H1 (cell line): Measurements from ENCODE around the gene FAM162A. TPM values are rescaled to one million over a fixed set of nuclear protein-coding genes. Genes with fewer than 3 reads are reported as not detected.

ENCODE experiments used
- CTCF ChIA-PET: fragments of 300-600 bp; sonication (Branson Sonifier 250); formaldehyde crosslinking; loops from one replicate; lab custom pipeline; 2021; ENCODE audit not compliant: partially characterized antibody; lab: Charles Lee
- POLR2A ChIA-PET: fragments of 300-600 bp; sonication (Branson Sonifier 250); formaldehyde crosslinking; loops from one replicate; lab custom pipeline; 2021; ENCODE audit warnings: inconsistent platforms; ENCODE audit not compliant: partially characterized antibody; lab: Charles Lee
- DNase-seq, 2 experiments: peaks; one replicate each; pipeline versions ENCODE4 v3.0.0 to v3.0.0-alpha.2; 2010 to 2022; ENCODE audit warnings: low spot score in 2 of 2, low read depth in 1 of 2, mixed read lengths in 1 of 2
- FAIRE-seq: peaks from 2 replicates; lab custom pipeline; 2011; peaks lifted over from hg19 to GRCh38; lab: Jason Lieb, UNC
- H2AFZ ChIP-seq: 2 replicates; pipeline ENCODE4 v1.8.1; 2012; ENCODE audit warnings: low read length, inconsistent platforms
- H2AK5ac ChIP-seq: 2 replicates; pipeline ENCODE4 v1.6.1; 2013; ENCODE audit warnings: low read depth, low read length
- H2BK120ac ChIP-seq: replicated peaks from 2 replicates; pipeline ENCODE3; 2013; ENCODE audit warnings: low read depth, low read length, inconsistent platforms
- H2BK12ac ChIP-seq: 2 replicates; pipeline ENCODE4 v1.6.1; 2013; ENCODE audit warnings: low read depth, low read length
- H2BK15ac ChIP-seq: 2 replicates; pipeline ENCODE4 v1.6.1; 2013; ENCODE audit warnings: low read length
- H2BK20ac ChIP-seq: 2 replicates; pipeline ENCODE4 v1.6.1; 2013; ENCODE audit warnings: low read length
- H2BK5ac ChIP-seq: 2 replicates; pipeline ENCODE4 v1.6.1; 2013; ENCODE audit warnings: low read depth, low read length
- H3K14ac ChIP-seq: 2 replicates; pipeline ENCODE4 v1.6.1; 2013; ENCODE audit warnings: inconsistent platforms; ENCODE audit not compliant: insufficient read length
- H3K18ac ChIP-seq: 2 replicates; pipeline ENCODE4 v1.6.1; 2013; ENCODE audit warnings: low read length; ENCODE audit errors: extremely low read depth
- H3K23ac ChIP-seq: 2 replicates; pipeline ENCODE4 v1.6.1; 2013; ENCODE audit warnings: inconsistent platforms; ENCODE audit not compliant: insufficient read length
- H3K23me2 ChIP-seq: 2 replicates; pipeline ENCODE4 v1.6.1; 2013; ENCODE audit warnings: low read depth, low read length
- H3K27ac ChIP-seq: 2 replicates; pipeline ENCODE4 v1.6.1; 2011; ENCODE audit warnings: low read depth, low read length, inconsistent platforms
- H3K27me3 ChIP-seq, 4 experiments: replicated peaks in 1 of 4; 1 replicate in 1 of 4; 2 replicates in 3 of 4; pipeline versions ENCODE4 v1.6.1 to v1.8.1; 2011 to 2013; ENCODE audit warnings: low read length in 3 of 4, mild to moderate bottlenecking in 3 of 4, inconsistent platforms in 2 of 4, mixed read lengths in 2 of 4, moderate library complexity in 1 of 4; ENCODE audit not compliant: control insufficient read depth in 3 of 4, insufficient read depth in 3 of 4; ENCODE audit errors: extremely low read depth in 1 of 4
- H3K36me3 ChIP-seq, 4 experiments: 2 replicates each; pipeline versions ENCODE4 v1.6.1 to v1.8.1; 2011 to 2013; ENCODE audit warnings: mild to moderate bottlenecking in 4 of 4, low read length in 3 of 4, moderate library complexity in 2 of 4, control low read depth in 1 of 4, inconsistent platforms in 1 of 4; ENCODE audit not compliant: insufficient read depth in 4 of 4, control insufficient read depth in 2 of 4
- H3K4ac ChIP-seq: replicated peaks from 2 replicates; pipeline ENCODE3; 2013; ENCODE audit warnings: low read length, low read depth, mixed read lengths, inconsistent platforms; ENCODE audit not compliant: insufficient read length
- H3K4me1 ChIP-seq, 4 experiments: replicated peaks in 1 of 4; 1 replicate in 1 of 4; 2 replicates in 3 of 4; pipeline versions ENCODE4 v1.6.1 to v1.8.1; 2011 to 2013; ENCODE audit warnings: low read length in 3 of 4, inconsistent platforms in 2 of 4, mixed read lengths in 1 of 4; ENCODE audit not compliant: insufficient read depth in 4 of 4, control insufficient read depth in 3 of 4
- H3K4me2 ChIP-seq, 2 experiments: 2 replicates each; pipeline versions ENCODE4 v1.6.1 to v1.8.1; 2011 to 2013; ENCODE audit warnings: low read depth in 2 of 2, low read length in 2 of 2, control low read depth in 1 of 2, inconsistent platforms in 1 of 2, mild to moderate bottlenecking in 1 of 2; ENCODE audit not compliant: insufficient read depth in 1 of 2
- H3K4me3 ChIP-seq, 4 experiments: fragments of 200-600, 300-600 bp in 1 of 4; sonication (generic), shearing (Covaris generic), sonication (Bioruptor Twin) in 1 of 4; 2 replicates each; pipeline versions ENCODE4 v1.5.1 to v1.8.1; 2011 to 2016; ENCODE audit warnings: low read length in 4 of 4, low read depth in 3 of 4, control low read depth in 2 of 4, inconsistent platforms in 2 of 4, mild to moderate bottlenecking in 2 of 4, mixed read lengths in 1 of 4, moderate library complexity in 1 of 4; ENCODE audit not compliant: insufficient read depth in 2 of 4; ENCODE audit errors: extremely low read depth in 1 of 4
- H3K56ac ChIP-seq: replicated peaks from 2 replicates; pipeline ENCODE3; 2013; ENCODE audit warnings: low read depth, mild to moderate bottlenecking, mixed read lengths, low read length, inconsistent platforms; ENCODE audit not compliant: insufficient read length
- H3K79me1 ChIP-seq: 2 replicates; pipeline ENCODE4 v1.6.1; 2013; ENCODE audit warnings: low read depth, low read length, control low read depth
- H3K79me2 ChIP-seq, 2 experiments: 2 replicates each; pipeline versions ENCODE4 v1.6.1 to v1.8.1; 2012 to 2013; ENCODE audit warnings: low read length in 2 of 2, mild to moderate bottlenecking in 2 of 2, inconsistent platforms in 1 of 2; ENCODE audit not compliant: insufficient read depth in 2 of 2, control insufficient read depth in 1 of 2
- H3K9ac ChIP-seq, 4 experiments: replicated peaks in 1 of 4; 1 replicate in 1 of 4; 2 replicates in 3 of 4; pipeline versions ENCODE4 v1.6.1 to v1.8.1; 2011 to 2013; ENCODE audit warnings: low read depth in 3 of 4, low read length in 3 of 4, control low read depth in 2 of 4, mild to moderate bottlenecking in 2 of 4, moderate library complexity in 2 of 4, inconsistent platforms in 1 of 4; ENCODE audit errors: extremely low read depth in 1 of 4
- H3K9me3 ChIP-seq, 2 experiments: 2 replicates each; pipeline versions ENCODE4 v1.6.1 to v1.8.1; 2012 to 2013; ENCODE audit warnings: mild to moderate bottlenecking in 2 of 2, moderate library complexity in 2 of 2, control low read depth in 1 of 2, inconsistent platforms in 1 of 2, low read depth in 1 of 2, low read length in 1 of 2, mixed read lengths in 1 of 2; ENCODE audit not compliant: insufficient read depth in 2 of 2
- H4K20me1 ChIP-seq, 2 experiments: replicated peaks in 1 of 2; 2 replicates each; pipeline versions ENCODE3 to v1.8.1; 2011 to 2013; ENCODE audit warnings: inconsistent platforms in 2 of 2, low read length in 2 of 2, mild to moderate bottlenecking in 1 of 2; ENCODE audit not compliant: insufficient read depth in 2 of 2, control insufficient read depth in 1 of 2
- H4K5ac ChIP-seq: 2 replicates; pipeline ENCODE4 v1.6.1; 2013; ENCODE audit warnings: low read length, low read depth, mixed read lengths, inconsistent platforms; ENCODE audit not compliant: insufficient read length
- H4K8ac ChIP-seq: 2 replicates; pipeline ENCODE4 v1.8.0; 2013; ENCODE audit warnings: mild to moderate bottlenecking, moderate library complexity, low read length, inconsistent platforms; ENCODE audit not compliant: insufficient read depth; ENCODE audit errors: extremely low read depth
- H4K91ac ChIP-seq: replicated peaks from 2 replicates; pipeline ENCODE3; 2013; ENCODE audit warnings: low read length, mixed read lengths, inconsistent platforms; ENCODE audit not compliant: insufficient read length
- ATF3 ChIP-seq: IDR thresholded peaks from 2 replicates; pipeline ENCODE4 v1.6.1; 2011; ENCODE audit warnings: low read depth, mild to moderate bottlenecking, low read length; ENCODE audit not compliant: insufficient read depth
- BACH1 ChIP-seq: IDR thresholded peaks from 2 replicates; pipeline ENCODE4 v1.6.1; 2012; ENCODE audit warnings: low read length, improper control_type of control experiment
- CBX5 ChIP-seq: fragments of 300-800, 300-1000 bp; sonication (generic); IDR thresholded peaks from 2 replicates; pipeline ENCODE4 v1.7.1; 2016; ENCODE audit warnings: antibody characterized with exemption, low read length, low read depth
- JUND ChIP-seq: IDR thresholded peaks from 2 replicates; pipeline ENCODE4 v1.6.1; 2011; ENCODE audit warnings: mild to moderate bottlenecking, improper control_type of control experiment, low read length
- MAX ChIP-seq: IDR thresholded peaks from 2 replicates; pipeline ENCODE4 v1.6.1; 2012; ENCODE audit warnings: inconsistent platforms
- NANOG ChIP-seq: IDR thresholded peaks from 2 replicates; pipeline ENCODE4 v1.6.1; 2011; ENCODE audit warnings: low read length, low read depth, mild to moderate bottlenecking, inconsistent platforms; ENCODE audit not compliant: insufficient read depth, poor library complexity, severe bottlenecking
- NRF1 ChIP-seq: IDR thresholded peaks from 2 replicates; pipeline ENCODE4 v1.6.1; 2011; ENCODE audit warnings: mild to moderate bottlenecking, low read depth, low read length, improper control_type of control experiment
- RAD21 ChIP-seq, 2 experiments: IDR thresholded peaks in 1 of 2; conservative IDR thresholded peaks in 1 of 2; 2 replicates each; pipeline ENCODE4 v1.6.1; 2011; ENCODE audit warnings: low read depth in 2 of 2, low read length in 2 of 2, improper control_type of control experiment in 1 of 2, inconsistent platforms in 1 of 2, mild to moderate bottlenecking in 1 of 2, moderate library complexity in 1 of 2
- RNF2 ChIP-seq: fragments of 200-900, 300-1000 bp; sonication (generic); IDR thresholded peaks from 2 replicates; pipeline ENCODE4 v1.7.1; 2016; ENCODE audit warnings: borderline replicate concordance, low read depth, mild to moderate bottlenecking, antibody characterized with exemption, low read length; ENCODE audit not compliant: poor library complexity, severe bottlenecking; ENCODE audit errors: missing control alignments
- RXRA ChIP-seq: IDR thresholded peaks from 2 replicates; pipeline ENCODE4 v1.6.1; 2011; ENCODE audit warnings: low read depth, mild to moderate bottlenecking, low read length, moderate library complexity; ENCODE audit not compliant: insufficient read depth
- SAP30 ChIP-seq: fragments of 300-600 bp; sonication (generic); IDR thresholded peaks from 2 replicates; pipeline ENCODE4 v1.7.1; 2012; ENCODE audit warnings: low read length, moderate library complexity, mild to moderate bottlenecking, inconsistent platforms; ENCODE audit not compliant: insufficient read depth, insufficient replicate concordance
- SIX5 ChIP-seq: IDR thresholded peaks from 2 replicates; pipeline ENCODE4 v1.6.1; 2011; ENCODE audit warnings: mild to moderate bottlenecking, low read depth, low read length
- SP2 ChIP-seq: IDR thresholded peaks from 2 replicates; pipeline ENCODE4 v1.6.1; 2012; ENCODE audit warnings: mild to moderate bottlenecking, low read length, inconsistent platforms
- WGBS, 2 experiments: shearing (Covaris generic) in 1 of 2; methylation state at CpG; one replicate each; pipeline versions ENCODE4 v1.1.6 to v1.1.7; 2013 to 2015; ENCODE audit warnings: low lambda C conversion rate in 2 of 2, mixed read lengths in 2 of 2, inconsistent platforms in 1 of 2, low coverage in 1 of 2, missing lambda C conversion rate in 1 of 2; ENCODE audit not compliant: insufficient replicate concordance in 2 of 2, insufficient coverage in 1 of 2, insufficient read length in 1 of 2; ENCODE audit errors: extremely low coverage in 1 of 2, missing lambda C conversion rate in 1 of 2; 5-methylcytosine and 5-hydroxymethylcytosine counted together
- polyA plus RNA-seq, 7 experiments: library from polyadenylated mRNA; depleted of rRNA in 3 of 7; stranded (reverse) in 5 of 7; unstranded in 2 of 7; fragments of >200 nt in 5 of 7; fragments of 200-250 nt in 2 of 7; gene quantifications; 1 replicate in 5 of 7; 2 replicates in 1 of 7; 4 replicates in 1 of 7; pipeline versions ENCODE4 v1.2.1 to v1.2.3, GENCODE V29; 2011 to 2013; ENCODE audit warnings: missing spikeins in 2 of 7, mixed read lengths in 2 of 7
- total RNA-seq: library from RNA; stranded (reverse); fragmentation: NEBNext Ultra II Directional; extraction: Animal tissue kit (Norgen Biotek cat#: 25700); gene quantifications from 2 replicates; pipeline ENCODE4 v1.2.1, GENCODE V29; 2021

Gene FAM162A
- total and polyA plus RNA-seq, 2 of the 8 experiments (the other 6 are each of a cell fraction or from before 2014, with no cell fraction given) = 38.2 to 59.7 TPM

DNA sequence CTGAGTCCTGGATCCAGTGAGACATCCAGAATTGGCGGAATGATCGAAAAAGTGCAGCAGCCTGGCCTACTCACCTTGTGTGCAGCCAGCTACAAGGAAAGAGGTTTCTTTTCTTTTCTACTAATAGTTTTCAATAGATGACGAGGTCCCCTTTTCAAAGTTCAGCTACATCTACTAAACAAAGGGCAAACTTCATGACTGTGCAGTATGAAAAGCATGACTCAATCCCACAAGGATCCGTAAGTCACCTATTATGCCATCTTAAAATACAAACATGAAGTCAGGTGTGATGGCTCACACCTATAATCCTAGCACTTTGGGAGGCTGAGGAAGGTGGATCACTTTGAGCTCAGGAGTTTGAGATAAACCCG is 17.6 kb upstream of the FAM162A start:
- H3K36me3 ChIP-seq = peaks cover 6 to 69% (median 32%) of the 10 kb centered on the region in 4 experiments
- H3K79me2 ChIP-seq = no peaks in the 10 kb centered on the region
- no peak overlapping the region for H4K5ac ChIP-seq
- H3K18ac ChIP-seq = no peak overlapping the region
- peaks cover 2% of the 10 kb centered on the region in 2 experiments for H4K20me1 ChIP-seq
- H2AK5ac ChIP-seq = no peak overlapping the region
- no peak overlapping the region for H3K23ac ChIP-seq
- H4K8ac ChIP-seq = no peak overlapping the region
- no peaks in the 10 kb centered on the region for H3K79me1 ChIP-seq
- no peaks in the 10 kb centered on the region for H3K4me1 ChIP-seq
- H3K27me3 ChIP-seq = no peaks in the 10 kb centered on the region
- no peak overlapping the region for H3K4ac ChIP-seq
- H2AFZ ChIP-seq = no peak overlapping the region
- no peaks in the 10 kb centered on the region for H3K9me3 ChIP-seq
- DNase-seq (no peak), FAIRE-seq (no peak)
- no peak overlapping the region for H3K14ac ChIP-seq
- no peak overlapping the region for H3K56ac ChIP-seq
- H3K4me3 ChIP-seq = no peak overlapping the region
- no peak overlapping the region for H2BK20ac ChIP-seq
- H4K91ac ChIP-seq = no peak overlapping the region
- no peak overlapping the region for H2BK120ac ChIP-seq
- no peak overlapping the region for H3K9ac ChIP-seq
- CTCF ChIA-PET = interaction anchor here (1.6 kb wide), 1 partner anchor 9 kb away, joined by 5 read pairs; no protein-coding TSS in a partner anchor
- no peak overlapping the region for H3K4me2 ChIP-seq
- no peak overlapping the region for H3K27ac ChIP-seq
- H3K23me2 ChIP-seq = no peaks in the 10 kb centered on the region
- POLR2A ChIA-PET = interaction anchor here (3.3 kb wide), 1 partner anchor 17 kb away, joined by 14 read pairs; the partner anchor contains the start of genes FAM162A and MIX23
- WGBS, 2 experiments = 92% methylated on average over 5 of the region's 5 CpGs; no CpG with 5 or more reads in 1 of the 2 experiments
- no peak overlapping the region for H2BK12ac ChIP-seq
- no peak overlapping the region for H2BK5ac ChIP-seq
- no peak overlapping the region for H2BK15ac ChIP-seq
- TF ChIP-seq NANOG (no peak), CBX5 (no peak), JUND (no peak), RXRA (no peak), SAP30 (no peak), SP2 (no peak), SIX5 (no peak), ATF3 (no peak), NRF1 (no peak), RAD21 (IDR thresholded peaks at IDR 0.05 in 1 of 2, conservative IDR thresholded peaks at IDR 0.05 in 1 of 2; ENCODE audit: low read depth in 2 of 2, low read length in 2 of 2) (no peak), RNF2 (no peak), BACH1 (no peak), MAX (no peak)
